PFSK-1 (cell line): ENCODE data around the gene AREG.

Source experiments
- FOXP2 ChIP-seq: optimal IDR thresholded peaks from 2 replicates; pipeline ENCODE3; 2011; ENCODE audit warnings: borderline replicate concordance, control low read depth, inconsistent platforms; ENCODE audit not compliant: insufficient read depth; ENCODE audit errors: extremely low read length, extremely low read depth
- POLR2AphosphoS5 ChIP-seq: IDR thresholded peaks from 2 replicates; pipeline ENCODE4 v1.6.1; 2012; ENCODE audit warnings: low read depth, mild to moderate bottlenecking, control low read depth, low read length, moderate library complexity
- REST ChIP-seq, 2 experiments: IDR thresholded peaks; 2 replicates each; pipeline versions ENCODE4 v1.6.1 to v1.8.0; 2011 to 2012; ENCODE audit warnings: low read depth in 2 of 2, low read length in 2 of 2, control low read depth in 1 of 2, inconsistent platforms in 1 of 2, mild to moderate bottlenecking in 1 of 2, moderate library complexity in 1 of 2; ENCODE audit not compliant: insufficient read depth in 1 of 2
- SIN3A ChIP-seq: IDR thresholded peaks from 2 replicates; pipeline ENCODE4 v1.6.1; 2012; ENCODE audit warnings: mild to moderate bottlenecking, low read length, moderate library complexity, borderline replicate concordance; ENCODE audit not compliant: insufficient read depth
- TAF1 ChIP-seq: IDR thresholded peaks from 2 replicates; pipeline ENCODE4 v1.6.1; 2012; ENCODE audit warnings: low read length, control low read depth, borderline replicate concordance; ENCODE audit not compliant: insufficient read depth

AREG gene

DNA sequence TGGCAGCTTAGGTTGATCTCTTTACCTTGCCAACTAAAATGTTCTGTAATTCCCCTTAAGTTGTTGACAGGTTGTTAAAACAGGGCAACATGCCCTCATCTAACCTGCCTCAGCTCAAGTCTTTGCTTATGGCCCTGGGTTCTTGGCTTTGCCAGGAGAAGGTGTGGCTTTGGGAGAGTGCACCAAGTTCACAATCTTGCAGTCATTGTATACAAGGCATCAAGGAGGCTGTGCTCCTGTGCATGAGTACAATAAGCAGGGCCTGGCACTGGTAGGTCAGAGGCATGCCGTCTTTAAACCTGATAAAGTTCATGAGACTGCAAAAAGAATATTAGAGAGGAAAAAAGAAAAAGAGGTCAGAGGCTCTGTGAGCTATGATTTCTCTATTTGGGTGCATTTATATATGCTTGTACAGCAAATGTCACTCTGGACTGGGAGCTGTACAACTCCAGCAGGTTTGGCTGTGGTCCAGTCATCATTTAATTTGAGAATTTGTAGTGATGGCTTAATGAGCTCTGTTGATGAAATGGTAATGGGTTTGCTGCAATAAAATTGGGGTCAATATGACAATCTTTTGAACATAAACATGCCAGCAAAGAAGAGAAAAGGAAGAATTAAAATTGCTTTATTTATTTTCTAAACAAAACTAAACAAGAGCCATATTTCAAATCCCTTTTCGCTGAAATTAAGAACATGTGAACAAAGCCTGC lies 30.3 kb downstream of the AREG start:
- no peak for TF ChIP-seq TAF1
- TF ChIP-seq REST (IDR thresholded peaks at IDR 0.05; ENCODE audit: insufficient read depth in 1 of 2, low read depth in 2 of 2, low read length in 2 of 2) = no peak
- no peak for TF ChIP-seq SIN3A
- no peak for TF ChIP-seq POLR2AphosphoS5

- no peak for TF ChIP-seq TAF1
- no peak for TF ChIP-seq SIN3A
- TF ChIP-seq POLR2AphosphoS5 = no peak
- no peak for TF ChIP-seq REST (IDR thresholded peaks at IDR 0.05; ENCODE audit: insufficient read depth in 1 of 2, low read depth in 2 of 2, low read length in 2 of 2)
- no peak for TF ChIP-seq FOXP2
These were observed 31.0 kb downstream of the AREG start for GRCh38 chr4:74475946-74476345.

DNA sequence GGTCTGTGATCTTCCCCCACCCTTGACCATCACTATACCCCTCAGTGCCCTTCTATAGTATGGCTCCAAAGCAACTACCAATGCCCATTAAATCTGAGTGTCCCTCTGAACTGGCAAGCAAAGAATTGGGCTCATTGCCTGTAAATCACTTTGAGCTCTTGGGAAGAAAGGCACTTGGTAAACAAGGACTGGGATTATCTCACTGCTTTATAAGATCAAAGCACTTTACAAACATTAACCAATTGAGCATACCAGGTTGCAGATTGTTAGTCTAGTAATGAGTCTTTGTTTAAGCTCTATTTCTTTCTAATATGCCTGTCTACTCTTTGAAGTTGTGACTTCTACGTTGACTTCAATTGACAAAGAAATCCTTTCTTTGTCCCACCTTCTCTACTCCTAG lies 34.1 kb downstream of the AREG start:
- TF ChIP-seq POLR2AphosphoS5 (no peak), REST (IDR thresholded peaks at IDR 0.05; ENCODE audit: insufficient read depth in 1 of 2, low read depth in 2 of 2, low read length in 2 of 2) (no peak), TAF1 (no peak), FOXP2 (no peak), SIN3A (no peak)

GRCh38 chr4:74480267-74480666 lies 35.3 kb downstream of the AREG start:
- TF ChIP-seq POLR2AphosphoS5 = no peak

- TF ChIP-seq SIN3A (no peak), REST (IDR thresholded peaks at IDR 0.05; ENCODE audit: insufficient read depth in 1 of 2, low read depth in 2 of 2, low read length in 2 of 2) (no peak), FOXP2 (no peak), TAF1 (no peak), POLR2AphosphoS5 (no peak)
These were observed 37.1 kb downstream of the AREG start for GRCh38 chr4:74481891-74482609.
